KMS-11 (cell line): ENCODE results near the gene OR2T27.

ENCODE experiments used
- H2AFZ ChIP-seq: fragments of 200-600 bp; sonication (generic); 2 replicates; pipeline ENCODE4 v1.6.1; 2016; ENCODE audit warnings: antibody characterized with exemption, mixed run types, low read depth
- H3K27ac ChIP-seq: fragments of 200-600 bp; sonication (generic); 2 replicates; pipeline ENCODE4 v1.6.1; 2016; ENCODE audit warnings: mild to moderate bottlenecking, mixed run types
- H3K27me3 ChIP-seq: fragments of 200-600 bp; sonication (generic); 2 replicates; pipeline ENCODE4 v1.6.1; 2017; ENCODE audit warnings: mild to moderate bottlenecking, low read depth, mixed run types, moderate library complexity; ENCODE audit not compliant: insufficient read depth
- H3K36me3 ChIP-seq: fragments of 200-600 bp; sonication (generic); 2 replicates; pipeline ENCODE4 v1.6.1; 2017; ENCODE audit warnings: mild to moderate bottlenecking, mixed run types; ENCODE audit not compliant: insufficient read depth
- H3K4me1 ChIP-seq: fragments of 200-600 bp; sonication (generic); 2 replicates; pipeline ENCODE4 v1.6.1; 2016; ENCODE audit warnings: mild to moderate bottlenecking, low read depth, mixed run types; ENCODE audit not compliant: poor library complexity, severe bottlenecking
- H3K4me2 ChIP-seq: fragments of 200-600 bp; sonication (generic); 2 replicates; pipeline ENCODE4 v1.7.0; 2016; ENCODE audit warnings: mild to moderate bottlenecking, mixed run types
- H3K4me3 ChIP-seq: fragments of 200-600 bp; sonication (generic); IDR thresholded peaks from 2 replicates; pipeline ENCODE4 v1.6.1; 2017; ENCODE audit warnings: low read depth, low read length, mixed read lengths; ENCODE audit not compliant: insufficient read depth
- H3K79me2 ChIP-seq: fragments of 200-600 bp; sonication (generic); 2 replicates; pipeline ENCODE4 v1.6.1; 2016; ENCODE audit warnings: low read depth, mixed run types; ENCODE audit not compliant: insufficient read depth
- H3K9ac ChIP-seq: fragments of 200-600 bp; sonication (generic); 2 replicates; pipeline ENCODE4 v1.6.1; 2016; ENCODE audit warnings: mild to moderate bottlenecking, mixed run types
- H4K20me1 ChIP-seq: fragments of 200-600 bp; sonication (generic); 2 replicates; pipeline ENCODE4 v1.6.1; 2016; ENCODE audit warnings: mild to moderate bottlenecking, mixed run types; ENCODE audit not compliant: insufficient read depth
- CTCF ChIP-seq: fragments of 200-600 bp; sonication (generic); conservative IDR thresholded peaks from 2 replicates; pipeline ENCODE4 v1.6.1; 2017; ENCODE audit warnings: low read depth, mild to moderate bottlenecking, antibody characterized with exemption, low read length, moderate library complexity, mixed read lengths

Gene OR2T27

GRCh38 chr1:248697907-248698306 lies 42.6 kb upstream of the OR2T27 start:
- Histone ChIP-seq H3K4me1 (no peaks in the 10 kb centered on the region), H3K9ac (no peak overlapping the region), H3K27ac (no peak overlapping the region), H2AFZ (no peak overlapping the region), H4K20me1 (no peaks in the 10 kb centered on the region), H3K4me3 (no peak overlapping the region), H3K36me3 (no peaks in the 10 kb centered on the region), H3K4me2 (no peak overlapping the region), H3K79me2 (no peaks in the 10 kb centered on the region), H3K27me3 (no peaks in the 10 kb centered on the region)
- no peak for TF ChIP-seq CTCF

DNA sequence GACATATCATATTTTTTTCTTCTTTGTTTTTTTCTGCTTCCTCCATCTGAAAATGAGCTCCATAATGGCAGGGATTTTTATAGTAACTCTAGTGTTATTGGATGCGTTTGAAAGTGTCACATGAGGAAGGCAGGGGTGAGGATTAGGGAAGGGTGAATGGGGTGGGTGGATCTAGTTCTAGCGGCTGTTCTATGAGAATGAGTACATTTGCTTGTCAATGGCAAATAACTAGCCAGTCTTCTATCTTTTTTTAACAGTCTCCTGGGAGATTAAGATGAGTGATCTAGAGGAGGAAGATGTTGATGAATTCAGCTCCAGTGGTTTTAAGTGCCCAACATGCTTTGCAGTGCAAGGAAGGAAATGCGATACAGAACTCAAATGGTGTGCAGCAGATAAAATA lies 41.4 kb upstream of the OR2T27 start:
- Histone ChIP-seq H3K9ac (no peak overlapping the region), H3K4me2 (no peak overlapping the region)
- TF ChIP-seq CTCF = no peak

GRCh38 chr1:248696261-248696660 lies 40.9 kb upstream of the OR2T27 start:
- H4K20me1 ChIP-seq = no peaks in the 10 kb centered on the region
- no peak overlapping the region for H3K9ac ChIP-seq
- no peak overlapping the region for H3K27ac ChIP-seq
- H3K4me1 ChIP-seq = no peaks in the 10 kb centered on the region
- no peaks in the 10 kb centered on the region for H3K36me3 ChIP-seq
- no peak overlapping the region for H2AFZ ChIP-seq
- TF ChIP-seq CTCF = 0 out of 2 replicates have a peak, but pooled peaks have one; percentile 18
- no peak overlapping the region for H3K4me3 ChIP-seq
- no peaks in the 10 kb centered on the region for H3K79me2 ChIP-seq
- no peak overlapping the region for H3K4me2 ChIP-seq
- H3K27me3 ChIP-seq = no peaks in the 10 kb centered on the region

More for the DNA sequence above, 41.4 kb upstream of the OR2T27 start:
- H3K4me1 ChIP-seq = no peaks in the 10 kb centered on the region
- no peaks in the 10 kb centered on the region for H4K20me1 ChIP-seq
- H3K27ac ChIP-seq = no peak overlapping the region
- H2AFZ ChIP-seq = no peak overlapping the region
- H3K79me2 ChIP-seq = no peaks in the 10 kb centered on the region
- no peaks in the 10 kb centered on the region for H3K27me3 ChIP-seq
- H3K36me3 ChIP-seq = no peaks in the 10 kb centered on the region
- H3K4me3 ChIP-seq = no peak overlapping the region

DNA sequence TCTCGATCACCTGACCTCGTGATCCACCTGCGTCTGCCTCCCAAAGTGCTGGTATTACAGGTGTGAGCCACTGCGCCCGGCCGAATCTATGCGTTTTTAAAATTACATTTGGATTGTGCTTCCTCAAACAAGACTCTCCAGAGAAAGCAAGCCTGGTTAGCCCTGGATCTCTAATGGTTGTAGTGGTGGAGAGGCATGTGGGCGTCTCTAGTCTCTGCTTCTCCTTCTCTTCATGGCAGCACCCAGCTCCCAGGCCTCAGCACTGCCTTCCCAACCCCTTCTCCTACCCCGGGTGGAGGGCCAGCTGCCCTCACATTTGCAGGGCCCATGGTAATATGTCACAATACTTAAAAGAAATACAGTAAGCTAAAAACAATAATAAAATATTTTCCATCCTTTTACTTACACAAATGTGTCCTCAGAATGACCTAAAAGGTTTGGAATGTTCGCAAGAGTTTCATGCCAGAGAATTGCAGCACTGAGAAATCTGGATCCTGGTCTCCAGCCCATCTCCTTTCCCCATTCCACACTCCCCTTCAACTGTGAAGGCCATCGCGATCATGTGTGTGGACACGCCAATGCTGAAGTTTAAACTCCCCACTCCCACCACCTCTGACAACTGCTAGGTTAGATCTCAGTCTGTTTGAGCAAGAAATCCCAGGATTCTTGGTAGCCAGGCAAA lies 40.3 kb upstream of the OR2T27 start:
- Histone ChIP-seq H3K27me3 (no peaks in the 10 kb centered on the region), H3K4me2 (no peak overlapping the region)

More for the DNA sequence above, 40.3 kb upstream of the OR2T27 start:
- no peaks in the 10 kb centered on the region for H3K79me2 ChIP-seq
- H3K9ac ChIP-seq = no peak overlapping the region
- H3K36me3 ChIP-seq = no peaks in the 10 kb centered on the region
- no peaks in the 10 kb centered on the region for H3K4me1 ChIP-seq
- 0 out of 2 replicates have a peak, but pooled peaks have one; percentile 1 for TF ChIP-seq CTCF
- H3K4me3 ChIP-seq = no peak overlapping the region
- no peak overlapping the region for H2AFZ ChIP-seq
- H3K27ac ChIP-seq = no peak overlapping the region
- H4K20me1 ChIP-seq = no peaks in the 10 kb centered on the region
